OCI-LY1 (cell line): ENCODE measurements around the gene TSACC.
"Not testable (repeated sequence)": the region's sequence is repeated elsewhere in the genome, so short reads cannot be mapped to it uniquely, and the experiment has no call there.

Experiments used
- H2AFZ ChIP-seq: fragments of 200-600 bp; sonication (generic), shearing (Covaris generic); 2 replicates; pipeline ENCODE4 v1.6.0; 2014; ENCODE audit warnings: antibody characterized with exemption, mild to moderate bottlenecking, low read length
- H3F3A ChIP-seq: fragments of 200-600 bp; sonication (generic), shearing (Covaris generic); 2 replicates; pipeline ENCODE4 v1.6.0; 2014; ENCODE audit warnings: mild to moderate bottlenecking, antibody characterized with exemption, low read length, moderate library complexity; ENCODE audit not compliant: insufficient read depth
- H3K27ac ChIP-seq: fragments of 200-600 bp; sonication (generic); 2 replicates; pipeline ENCODE4 v1.5.1; 2014; ENCODE audit warnings: low read length, mixed run types, mild to moderate bottlenecking, low read depth; ENCODE audit not compliant: poor library complexity, severe bottlenecking
- H3K27me3 ChIP-seq: fragments of 200-600 bp; sonication (generic); 2 replicates; pipeline ENCODE4 v1.6.0; 2014; ENCODE audit warnings: antibody characterized with exemption, mild to moderate bottlenecking, low read length, moderate library complexity; ENCODE audit not compliant: insufficient read depth
- H3K36me3 ChIP-seq: fragments of 200-600 bp; sonication (generic); 2 replicates; pipeline ENCODE4 v1.6.1; 2014; ENCODE audit warnings: mild to moderate bottlenecking, antibody characterized with exemption, low read length, moderate library complexity, mixed read lengths; ENCODE audit not compliant: insufficient read depth
- H3K4me1 ChIP-seq: fragments of 200-600 bp; sonication (generic); 2 replicates; pipeline ENCODE4 v1.5.1; 2014; ENCODE audit warnings: mild to moderate bottlenecking, low read length, moderate library complexity; ENCODE audit not compliant: insufficient read depth, severe bottlenecking
- H3K4me2 ChIP-seq: fragments of 200-600 bp; sonication (generic), shearing (Covaris generic); 2 replicates; pipeline ENCODE4 v1.6.1; 2014; ENCODE audit warnings: low read length
- H3K4me3 ChIP-seq: fragments of 200-600 bp; sonication (generic); 2 replicates; pipeline ENCODE4 v1.5.1; 2014; ENCODE audit warnings: low read length, low read depth, mild to moderate bottlenecking, mixed read lengths; ENCODE audit not compliant: poor library complexity, severe bottlenecking
- H3K79me2 ChIP-seq: fragments of 200-600 bp; shearing (Covaris generic); 2 replicates; pipeline ENCODE4 v1.6.1; 2016; ENCODE audit warnings: mixed run types, low read length, mixed read lengths; ENCODE audit not compliant: insufficient read depth
- H3K9ac ChIP-seq: fragments of 200-600 bp; sonication (generic), shearing (Covaris generic); 2 replicates; pipeline ENCODE4 v1.6.1; 2014; ENCODE audit warnings: mild to moderate bottlenecking, low read length, mixed read lengths
- H3K9me2 ChIP-seq: fragments of 200-600 bp; sonication (generic), shearing (Covaris generic); 2 replicates; pipeline ENCODE4 v1.6.1; 2014; ENCODE audit warnings: low read depth, mild to moderate bottlenecking, low read length, mixed read lengths
- H3K9me3 ChIP-seq: fragments of 200-600 bp; shearing (Covaris generic); 2 replicates; pipeline ENCODE4 v1.6.1; 2014; ENCODE audit warnings: low read length, mixed read lengths
- H4K20me1 ChIP-seq: fragments of 200-600 bp; sonication (generic), shearing (Covaris generic); 2 replicates; pipeline ENCODE4 v1.6.0; 2016; ENCODE audit warnings: mild to moderate bottlenecking, low read length; ENCODE audit not compliant: insufficient read depth
- CTCF ChIP-seq: fragments of 200-600 bp; sonication (generic), shearing (Covaris generic); IDR thresholded peaks from 2 replicates; pipeline ENCODE4 v1.5.1; 2017; ENCODE audit warnings: mild to moderate bottlenecking, antibody characterized with exemption, low read length, moderate library complexity, mixed read lengths
- EZH2 ChIP-seq: fragments of 200-600 bp; sonication (generic), shearing (Covaris generic); IDR thresholded peaks from 2 replicates; pipeline ENCODE4 v1.8.0; 2017; ENCODE audit warnings: borderline replicate concordance, mixed run types, mild to moderate bottlenecking, antibody characterized with exemption, low read length, moderate library complexity, mixed read lengths

TSACC gene

GRCh38 chr1:156319664-156320063 lies 18.7 kb upstream of the TSACC start:
- peaks cover 95% of the 10 kb centered on the region for H3K36me3 ChIP-seq
- H3K27me3 ChIP-seq = no peaks in the 10 kb centered on the region
- TF ChIP-seq EZH2 (no peak), CTCF (peak; percentile 53)
- H2AFZ ChIP-seq = no peak overlapping the region
- no peaks in the 10 kb centered on the region for H3K9me2 ChIP-seq
- H3K4me3 ChIP-seq = no peak overlapping the region
- no peak overlapping the region for H3K27ac ChIP-seq
- no peaks in the 10 kb centered on the region for H3F3A ChIP-seq
- no peaks in the 10 kb centered on the region for H3K79me2 ChIP-seq
- no peaks in the 10 kb centered on the region for H3K9me3 ChIP-seq
- no peaks in the 10 kb centered on the region for H3K4me1 ChIP-seq
- H4K20me1 ChIP-seq = no peaks in the 10 kb centered on the region
- no peak overlapping the region for H3K4me2 ChIP-seq
- H3K9ac ChIP-seq = no peak overlapping the region

- Histone ChIP-seq H3K4me3 (no peak overlapping the region), H2AFZ (no peak overlapping the region), H3K27me3 (no peaks in the 10 kb centered on the region), H3K9ac (no peak overlapping the region), H4K20me1 (no peaks in the 10 kb centered on the region), H3K4me1 (no peaks in the 10 kb centered on the region), H3K4me2 (no peak overlapping the region), H3F3A (no peaks in the 10 kb centered on the region), H3K36me3 (peaks cover 95% of the 10 kb centered on the region), H3K9me2 (no peaks in the 10 kb centered on the region), H3K79me2 (no peaks in the 10 kb centered on the region), H3K9me3 (no peaks in the 10 kb centered on the region), H3K27ac (no peak overlapping the region)
- TF ChIP-seq EZH2 = no peak
- TF ChIP-seq CTCF = no peak
These were observed 17.8 kb upstream of the TSACC start for GRCh38 chr1:156320560-156320959.

GRCh38 chr1:156323179-156323578 lies 15.1 kb upstream of the TSACC start:
- not testable (repeated sequence) for H4K20me1 ChIP-seq, H3K4me2 ChIP-seq, H3K79me2 ChIP-seq, H3K27me3 ChIP-seq, H3K9me3 ChIP-seq, H3K9ac ChIP-seq, H3K27ac ChIP-seq, H3K4me1 ChIP-seq, H3F3A ChIP-seq, H3K9me2 ChIP-seq, H3K4me3 ChIP-seq, H2AFZ ChIP-seq
- H3K36me3 ChIP-seq = peaks cover 82% of the 10 kb centered on the region

GRCh38 chr1:156336242-156336641 lies 2.1 kb upstream of the TSACC start:
- no peak overlapping the region for H3K27ac ChIP-seq
- H3K27me3 ChIP-seq = no peaks in the 10 kb centered on the region
- no peaks in the 10 kb centered on the region for H3K9me2 ChIP-seq
- H3K9ac ChIP-seq = peak overlapping the region; percentile 79
- H2AFZ ChIP-seq = no peak overlapping the region
- H3K4me1 ChIP-seq = peaks cover 17% of the 10 kb centered on the region
- H3K36me3 ChIP-seq = peaks cover 61% of the 10 kb centered on the region
- H3K79me2 ChIP-seq = peaks cover 32% of the 10 kb centered on the region
- no peaks in the 10 kb centered on the region for H3F3A ChIP-seq
- H4K20me1 ChIP-seq = no peaks in the 10 kb centered on the region
- H3K4me3 ChIP-seq = peak overlapping the region; percentile 97
- H3K9me3 ChIP-seq = no peaks in the 10 kb centered on the region
- peak overlapping the region; percentile 93 for H3K4me2 ChIP-seq
- TF ChIP-seq CTCF = peak; percentile 59
- no peak for TF ChIP-seq EZH2
